HEK293 (cell line): ENCODE measurements around the gene FCER2.

Source experiments
- CTCF ChIA-PET: fragments of 350-600 bp; formaldehyde crosslinking; extraction: SDS; loops from one replicate; lab custom pipeline; 2021; ENCODE audit warnings: antibody characterized with exemption; lab: Yijun Ruan, JAX
- POLR2A ChIA-PET: fragments of 300-600 bp; formaldehyde crosslinking; extraction: SDS; loops from one replicate; lab custom pipeline; 2020; ENCODE audit warnings: antibody characterized with exemption, inconsistent platforms; lab: Yijun Ruan, JAX
- H3K27ac ChIP-seq: fragments of 200-500 bp; sonication (Bioruptor generic); 2 replicates; pipeline ENCODE4 v1.5.1; 2014; ENCODE audit warnings: low read depth, low read length, control low read depth, inconsistent platforms; ENCODE audit errors: extremely low read depth
- H3K36me3 ChIP-seq, 2 experiments: fragments of 200-500 bp in 1 of 2; sonication (Bioruptor generic) in 1 of 2; 1 replicate in 1 of 2; 2 replicates in 1 of 2; pipeline ENCODE4 v1.5.1; 2014 to 2017; ENCODE audit warnings: inconsistent platforms in 2 of 2, low read length in 2 of 2; ENCODE audit not compliant: control insufficient read depth in 2 of 2, insufficient read depth in 1 of 2
- H3K4me1 ChIP-seq: fragments of 200-500 bp; sonication (Bioruptor generic); 2 replicates; pipeline ENCODE4 v1.5.1; 2014; ENCODE audit warnings: mild to moderate bottlenecking, low read length, inconsistent platforms; ENCODE audit not compliant: control insufficient read depth, insufficient read depth
- H3K4me3 ChIP-seq: 2 replicates; pipeline ENCODE4 v1.5.1; 2011; ENCODE audit warnings: low read depth, mild to moderate bottlenecking, control low read depth, low read length, moderate library complexity
- H3K9me3 ChIP-seq: fragments of 200-500 bp; sonication (Bioruptor generic); 2 replicates; pipeline ENCODE4 v1.5.1; 2014; ENCODE audit warnings: low read depth, low read length, inconsistent platforms; ENCODE audit not compliant: control insufficient read depth, insufficient read depth
- GLI2 ChIP-seq: fragments of 450-650 bp; formaldehyde crosslinking; IDR thresholded peaks from 2 replicates; pipeline ENCODE4; 2017; ENCODE audit warnings: missing biosample characterization, missing genetic modification characterization, low read depth, borderline replicate concordance
- MZF1 ChIP-seq: fragments of 450-650 bp; formaldehyde crosslinking; IDR thresholded peaks from 2 replicates; pipeline ENCODE4 v1.5.1; 2017; ENCODE audit warnings: missing biosample characterization, missing genetic modification characterization, borderline replicate concordance
- PRDM2 ChIP-seq: fragments of 450-650 bp; formaldehyde crosslinking; IDR thresholded peaks from 2 replicates; pipeline ENCODE4 v1.5.1; 2016; ENCODE audit warnings: missing biosample characterization, missing genetic modification characterization, borderline replicate concordance
- SALL2 ChIP-seq: fragments of 450-650 bp; formaldehyde crosslinking; IDR thresholded peaks from 2 replicates; pipeline ENCODE4 v1.5.0; 2017; ENCODE audit warnings: missing biosample characterization, mild to moderate bottlenecking, missing genetic modification characterization, borderline replicate concordance
- SETDB1 ChIP-seq: IDR thresholded peaks from one replicate; pipeline ENCODE4 v1.6.1; 2017; ENCODE audit warnings: mild to moderate bottlenecking, low read length, moderate library complexity, mixed read lengths; ENCODE audit not compliant: insufficient read length
- TSHZ1 ChIP-seq: fragments of 450-650 bp; formaldehyde crosslinking; IDR thresholded peaks from 2 replicates; pipeline ENCODE4 v1.5.1; 2016; ENCODE audit warnings: missing biosample characterization, missing genetic modification characterization, borderline replicate concordance
- ZBTB48 ChIP-seq: fragments of 450-650 bp; formaldehyde crosslinking; IDR thresholded peaks from 2 replicates; pipeline ENCODE4 v1.5.1; 2016; ENCODE audit warnings: missing biosample characterization, missing genetic modification characterization
- ZNF121 ChIP-seq: fragments of 450-650 bp; formaldehyde crosslinking; IDR thresholded peaks from 2 replicates; pipeline ENCODE4 v1.5.1; 2016; ENCODE audit warnings: missing biosample characterization, missing genetic modification characterization
- ZNF157 ChIP-seq: fragments of 450-650 bp; formaldehyde crosslinking; IDR thresholded peaks from 2 replicates; pipeline ENCODE4 v1.5.1; 2016; ENCODE audit warnings: missing biosample characterization, missing genetic modification characterization
- ZNF239 ChIP-seq: fragments of 450-650 bp; formaldehyde crosslinking; IDR thresholded peaks from 2 replicates; pipeline ENCODE4 v1.5.1; 2016; ENCODE audit warnings: missing biosample characterization, missing genetic modification characterization
- ZNF248 ChIP-seq: fragments of 450-650 bp; formaldehyde crosslinking; IDR thresholded peaks from 2 replicates; pipeline ENCODE4 v1.5.1; 2017; ENCODE audit warnings: missing biosample characterization, missing genetic modification characterization
- ZNF292 ChIP-seq: fragments of 450-650 bp; formaldehyde crosslinking; IDR thresholded peaks from 2 replicates; pipeline ENCODE4 v1.5.1; 2016; ENCODE audit warnings: low read depth, missing biosample characterization, missing genetic modification characterization, borderline replicate concordance
- ZNF530 ChIP-seq: fragments of 450-650 bp; formaldehyde crosslinking; IDR thresholded peaks from 2 replicates; pipeline ENCODE4 v1.5.1; 2016; ENCODE audit warnings: low read depth, missing biosample characterization, missing genetic modification characterization
- ZNF639 ChIP-seq: fragments of 450-650 bp; formaldehyde crosslinking; IDR thresholded peaks from 2 replicates; pipeline ENCODE4 v1.5.1; 2016; ENCODE audit warnings: missing biosample characterization, missing genetic modification characterization
- TF ChIP-seq, protein P1 (sequence below): fragments of 450-650 bp; formaldehyde crosslinking; IDR thresholded peaks from 2 replicates; pipeline ENCODE4 v1.5.1; 2017; ENCODE audit warnings: missing biosample characterization, missing genetic modification characterization
- TF ChIP-seq, protein P2 (sequence below): fragments of 450-650 bp; formaldehyde crosslinking; IDR thresholded peaks from 2 replicates; pipeline ENCODE4 v1.5.1; 2016; ENCODE audit warnings: missing biosample characterization, missing genetic modification characterization

FCER2 gene

GRCh38 chr19:7650148-7650547, 51.8 kb downstream of the FCER2 start (continued):
- no peak for TF ChIP-seq ZBTB48
- no peak for TF ChIP-seq PRDM2 (tag by site-specific recombination)
- no peak for TF ChIP-seq SETDB1
- TF ChIP-seq ZNF639 (tag by site-specific recombination), result no peak
- no peak for TF ChIP-seq GLI2
- no peak for TF ChIP-seq ZNF248
- no peak for TF ChIP-seq TSHZ1 (tag by site-specific recombination)
- TF ChIP-seq MZF1 (tag by site-specific recombination), result no peak

GRCh38 chr19:7648265-7649014, 53.5 kb downstream of the FCER2 start:
- peaks cover 0 to 4% of the 10 kb centered on the region in 2 experiments; a peak in 1 of 3 replicates for H3K36me3 ChIP-seq
- TF ChIP-seq SALL2 (tag by site-specific recombination) (no peak), ZNF121 (tag by site-specific recombination) (peak; percentile 88), ZNF292 (tag by site-specific recombination) (no peak), ZNF530 (no peak), ZNF239 (tag by site-specific recombination) (peak; percentile 100), ZNF157 (no peak)
- TF ChIP-seq, protein P1, sequence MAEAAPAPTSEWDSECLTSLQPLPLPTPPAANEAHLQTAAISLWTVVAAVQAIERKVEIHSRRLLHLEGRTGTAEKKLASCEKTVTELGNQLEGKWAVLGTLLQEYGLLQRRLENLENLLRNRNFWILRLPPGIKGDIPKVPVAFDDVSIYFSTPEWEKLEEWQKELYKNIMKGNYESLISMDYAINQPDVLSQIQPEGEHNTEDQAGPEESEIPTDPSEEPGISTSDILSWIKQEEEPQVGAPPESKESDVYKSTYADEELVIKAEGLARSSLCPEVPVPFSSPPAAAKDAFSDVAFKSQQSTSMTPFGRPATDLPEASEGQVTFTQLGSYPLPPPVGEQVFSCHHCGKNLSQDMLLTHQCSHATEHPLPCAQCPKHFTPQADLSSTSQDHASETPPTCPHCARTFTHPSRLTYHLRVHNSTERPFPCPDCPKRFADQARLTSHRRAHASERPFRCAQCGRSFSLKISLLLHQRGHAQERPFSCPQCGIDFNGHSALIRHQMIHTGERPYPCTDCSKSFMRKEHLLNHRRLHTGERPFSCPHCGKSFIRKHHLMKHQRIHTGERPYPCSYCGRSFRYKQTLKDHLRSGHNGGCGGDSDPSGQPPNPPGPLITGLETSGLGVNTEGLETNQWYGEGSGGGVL, result no peak
- TF ChIP-seq, protein P2, sequence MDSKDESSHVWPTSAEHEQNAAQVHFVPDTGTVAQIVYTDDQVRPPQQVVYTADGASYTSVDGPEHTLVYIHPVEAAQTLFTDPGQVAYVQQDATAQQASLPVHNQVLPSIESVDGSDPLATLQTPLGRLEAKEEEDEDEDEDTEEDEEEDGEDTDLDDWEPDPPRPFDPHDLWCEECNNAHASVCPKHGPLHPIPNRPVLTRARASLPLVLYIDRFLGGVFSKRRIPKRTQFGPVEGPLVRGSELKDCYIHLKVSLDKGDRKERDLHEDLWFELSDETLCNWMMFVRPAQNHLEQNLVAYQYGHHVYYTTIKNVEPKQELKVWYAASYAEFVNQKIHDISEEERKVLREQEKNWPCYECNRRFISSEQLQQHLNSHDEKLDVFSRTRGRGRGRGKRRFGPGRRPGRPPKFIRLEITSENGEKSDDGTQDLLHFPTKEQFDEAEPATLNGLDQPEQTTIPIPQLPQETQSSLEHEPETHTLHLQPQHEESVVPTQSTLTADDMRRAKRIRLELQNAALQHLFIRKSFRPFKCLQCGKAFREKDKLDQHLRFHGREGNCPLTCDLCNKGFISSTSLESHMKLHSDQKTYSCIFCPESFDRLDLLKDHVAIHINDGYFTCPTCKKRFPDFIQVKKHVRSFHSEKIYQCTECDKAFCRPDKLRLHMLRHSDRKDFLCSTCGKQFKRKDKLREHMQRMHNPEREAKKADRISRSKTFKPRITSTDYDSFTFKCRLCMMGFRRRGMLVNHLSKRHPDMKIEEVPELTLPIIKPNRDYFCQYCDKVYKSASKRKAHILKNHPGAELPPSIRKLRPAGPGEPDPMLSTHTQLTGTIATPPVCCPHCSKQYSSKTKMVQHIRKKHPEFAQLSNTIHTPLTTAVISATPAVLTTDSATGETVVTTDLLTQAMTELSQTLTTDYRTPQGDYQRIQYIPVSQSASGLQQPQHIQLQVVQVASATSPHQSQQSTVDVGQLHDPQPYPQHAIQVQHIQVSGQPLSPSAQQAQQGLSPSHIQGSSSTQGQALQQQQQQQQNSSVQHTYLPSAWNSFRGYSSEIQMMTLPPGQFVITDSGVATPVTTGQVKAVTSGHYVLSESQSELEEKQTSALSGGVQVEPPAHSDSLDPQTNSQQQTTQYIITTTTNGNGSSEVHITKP, result no peak
- TF ChIP-seq, all 188 proteins: peak for 2
- Histone ChIP-seq H3K4me1 (no peaks in the 10 kb centered on the region), H3K9me3 (no peaks in the 10 kb centered on the region), H3K27ac (no peak overlapping the region), H3K4me3 (no peak overlapping the region)
- ChIA-PET POLR2A (interaction anchor here (0.6 to 0.8 kb wide), 2 partner anchors 10 to 31 kb away, joined by 3 to 4 read pairs; no protein-coding TSS in a partner anchor), CTCF (interaction anchor here (1.7 to 2.4 kb wide), 2 partner anchors 32 to 80 kb away, joined by 7 to 11 read pairs; partner anchors contain the start of gene TRAPPC5)
